ENCODE results near the gene MRPS31. TPM values are rescaled to one million over a fixed set of nuclear protein-coding genes. Genes with fewer than 3 reads are reported as not detected.

The MRPS31 gene
- total RNA-seq, 1 donor, result 25.1 TPM

DNA sequence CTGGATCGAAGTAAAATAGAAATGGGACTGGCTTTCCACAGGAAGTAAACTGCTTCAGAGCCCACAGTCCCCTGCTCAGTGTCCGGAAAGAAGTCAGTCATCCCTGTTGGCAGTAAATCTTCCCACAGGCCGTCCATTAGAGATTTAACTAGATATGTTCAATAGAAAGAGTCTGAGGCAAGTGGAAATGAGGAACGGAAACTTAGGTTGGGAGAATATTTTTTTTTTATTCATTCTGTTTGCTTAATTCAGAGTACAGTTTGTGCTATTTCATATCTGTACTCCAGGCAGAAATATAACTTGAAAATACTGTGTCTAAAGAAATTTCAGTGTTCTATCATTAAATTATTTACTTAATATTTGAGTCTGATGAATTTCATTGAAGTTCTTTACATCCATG is 41.1 kb upstream of the MRPS31 start:
- TF ChIP-seq, protein P1, sequence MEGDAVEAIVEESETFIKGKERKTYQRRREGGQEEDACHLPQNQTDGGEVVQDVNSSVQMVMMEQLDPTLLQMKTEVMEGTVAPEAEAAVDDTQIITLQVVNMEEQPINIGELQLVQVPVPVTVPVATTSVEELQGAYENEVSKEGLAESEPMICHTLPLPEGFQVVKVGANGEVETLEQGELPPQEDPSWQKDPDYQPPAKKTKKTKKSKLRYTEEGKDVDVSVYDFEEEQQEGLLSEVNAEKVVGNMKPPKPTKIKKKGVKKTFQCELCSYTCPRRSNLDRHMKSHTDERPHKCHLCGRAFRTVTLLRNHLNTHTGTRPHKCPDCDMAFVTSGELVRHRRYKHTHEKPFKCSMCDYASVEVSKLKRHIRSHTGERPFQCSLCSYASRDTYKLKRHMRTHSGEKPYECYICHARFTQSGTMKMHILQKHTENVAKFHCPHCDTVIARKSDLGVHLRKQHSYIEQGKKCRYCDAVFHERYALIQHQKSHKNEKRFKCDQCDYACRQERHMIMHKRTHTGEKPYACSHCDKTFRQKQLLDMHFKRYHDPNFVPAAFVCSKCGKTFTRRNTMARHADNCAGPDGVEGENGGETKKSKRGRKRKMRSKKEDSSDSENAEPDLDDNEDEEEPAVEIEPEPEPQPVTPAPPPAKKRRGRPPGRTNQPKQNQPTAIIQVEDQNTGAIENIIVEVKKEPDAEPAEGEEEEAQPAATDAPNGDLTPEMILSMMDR (IDR thresholded peaks at IDR 0.05; ENCODE audit: insufficient read depth, low read length), result no peak
- no peak for DNase-seq (ENCODE audit: low read depth)
- no peak overlapping the region for H3K4me3 ChIP-seq (ENCODE audit: low read depth, low read length)

GRCh38 chr13:40809471-40809870 is 38.5 kb upstream of the MRPS31 start:
- TF ChIP-seq, protein P1 (IDR thresholded peaks at IDR 0.05; ENCODE audit: insufficient read depth, low read length), result no peak
- DNase-seq (ENCODE audit: low read depth), result no peak
- H3K4me3 ChIP-seq (ENCODE audit: low read depth, low read length), result no peak overlapping the region

- H3K4me3 ChIP-seq (ENCODE audit: low read depth, low read length), result no peak overlapping the region
- no peak for DNase-seq (ENCODE audit: low read depth)
- TF ChIP-seq, protein P1 (IDR thresholded peaks at IDR 0.05; ENCODE audit: insufficient read depth, low read length), result no peak
These were observed 35.3 kb upstream of the MRPS31 start for GRCh38 chr13:40806241-40806640.

GRCh38 chr13:40803316-40803715 is 32.3 kb upstream of the MRPS31 start:
- H3K4me3 ChIP-seq (ENCODE audit: low read depth, low read length), result no peak overlapping the region
- TF ChIP-seq, protein P1 (IDR thresholded peaks at IDR 0.05; ENCODE audit: insufficient read depth, low read length), result no peak
- DNase-seq (ENCODE audit: low read depth), result no peak

DNA sequence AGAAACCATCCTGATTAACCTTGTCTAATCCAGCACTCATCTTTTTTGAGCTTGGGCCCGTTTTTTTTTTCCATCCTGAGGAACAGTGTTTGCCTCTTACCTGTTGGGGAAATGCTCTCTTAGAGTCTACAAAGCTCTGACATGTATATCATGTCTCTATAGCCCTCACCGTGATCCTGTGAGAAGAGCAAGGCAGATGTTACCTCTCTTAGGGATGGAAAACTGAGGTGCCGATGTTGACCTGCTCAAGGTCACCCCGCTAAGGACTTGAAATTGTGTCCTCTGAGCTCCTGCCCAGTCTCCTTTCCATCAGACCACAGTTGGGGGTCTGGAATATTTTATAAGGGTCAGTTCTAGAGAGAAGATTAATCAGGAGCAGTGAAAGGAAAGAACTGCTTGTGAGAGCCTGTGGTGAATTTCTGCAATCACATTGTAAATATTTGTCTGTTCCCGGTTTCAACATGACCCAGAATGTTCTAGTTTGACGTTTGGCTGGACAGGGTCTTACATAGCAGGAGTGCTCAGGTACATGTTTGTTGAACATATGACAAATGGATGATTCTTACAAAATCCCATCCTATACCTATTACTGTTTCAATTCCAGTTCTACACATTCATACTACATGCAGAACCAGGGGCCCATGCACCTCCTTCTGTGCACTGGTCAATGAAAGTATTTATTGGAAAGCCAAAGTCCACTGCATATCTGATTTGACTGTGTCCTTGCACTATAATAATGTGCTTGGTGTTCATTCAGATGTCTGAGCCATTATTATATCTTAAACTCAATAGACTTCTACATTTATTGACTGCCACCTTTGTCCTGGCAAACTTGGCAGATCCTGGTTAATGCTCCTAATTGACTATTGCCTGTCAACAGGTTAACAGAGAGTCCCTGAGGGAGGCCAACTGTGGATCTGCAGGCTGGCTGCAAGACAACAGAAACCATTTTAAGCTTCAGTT is 30.5 kb upstream of the MRPS31 start:
- H3K4me3 ChIP-seq (ENCODE audit: low read depth, low read length), result no peak overlapping the region

GRCh38 chr13:40800559-40800958 is 29.6 kb upstream of the MRPS31 start:
- no peak for DNase-seq (ENCODE audit: low read depth)
- H3K4me3 ChIP-seq (ENCODE audit: low read depth, low read length), result no peak overlapping the region
- TF ChIP-seq, protein P1 (IDR thresholded peaks at IDR 0.05; ENCODE audit: insufficient read depth, low read length), result no peak

More for the DNA sequence above, 30.5 kb upstream of the MRPS31 start:
- DNase-seq (ENCODE audit: low read depth), result no peak
- TF ChIP-seq, protein P1 (IDR thresholded peaks at IDR 0.05; ENCODE audit: insufficient read depth, low read length), result no peak
